WTC11 (cell line): Measurements from ENCODE around the gene FGF18. TPM values are rescaled to one million over a fixed set of nuclear protein-coding genes. Genes with fewer than 3 reads are reported as not detected.

Source experiments
- ATAC-seq: fragments of 200-7000 bp; cut with Tn5 transposase; 2 replicates; pipeline ENCODE4 v1.10.0; 2021; ENCODE audit warnings: mild to moderate bottlenecking, moderate library complexity
- CTCF ChIA-PET: fragments of 300-600 bp; sonication (Branson Sonifier 250); formaldehyde crosslinking; loops from one replicate; lab custom pipeline; 2021; ENCODE audit warnings: antibody characterized with exemption; lab: Charles Lee
- POLR2A ChIA-PET: fragments of 350-600 bp; sonication (Branson Sonifier 250); formaldehyde crosslinking; loops from one replicate; lab custom pipeline; 2021; ENCODE audit warnings: antibody characterized with exemption; lab: Charles Lee
- DNase-seq: peaks from one replicate; pipeline ENCODE4 v3.0.0; 2021; ENCODE audit warnings: low spot score
- H3K27ac Mint-ChIP-seq: 2 replicates; pipeline ENCODE4 v1.8.0; 2021; ENCODE audit warnings: mixed read lengths
- H3K27me3 Mint-ChIP-seq: 2 replicates; pipeline ENCODE4 v1.8.0; 2021; ENCODE audit warnings: low read depth, mild to moderate bottlenecking, moderate library complexity, mixed read lengths
- H3K36me3 Mint-ChIP-seq: 2 replicates; pipeline ENCODE4 v1.8.0; 2021; ENCODE audit warnings: mixed read lengths
- H3K4me1 Mint-ChIP-seq: 2 replicates; pipeline ENCODE4 v1.8.0; 2022; ENCODE audit warnings: mixed read lengths
- H3K4me3 Mint-ChIP-seq: 2 replicates; pipeline ENCODE4 v1.8.0; 2021; ENCODE audit warnings: mild to moderate bottlenecking, moderate library complexity, mixed read lengths
- H3K9me3 Mint-ChIP-seq: 2 replicates; pipeline ENCODE4 v1.8.0; 2021; ENCODE audit warnings: mixed read lengths
- CBFB ChIP-seq: sonication (generic); formaldehyde crosslinking; IDR thresholded peaks from 2 replicates; pipeline ENCODE4 v1.8.1; 2022; ENCODE audit warnings: mild to moderate bottlenecking, low read depth, missing genetic modification reagents
- GTF2I ChIP-seq: fragments of 250-450 bp; sonication (Bioruptor Pico); conservative IDR thresholded peaks from 2 replicates; pipeline ENCODE4 v1.4.0; 2021; ENCODE audit warnings: mild to moderate bottlenecking
- RELA ChIP-seq: sonication (generic); formaldehyde crosslinking; IDR thresholded peaks from 2 replicates; pipeline ENCODE4 v1.8.1; 2022; ENCODE audit warnings: missing genetic modification reagents, mild to moderate bottlenecking, borderline replicate concordance
- ZNF121 ChIP-seq: sonication (generic); formaldehyde crosslinking; IDR thresholded peaks from 2 replicates; pipeline ENCODE4 v1.8.0; 2023; ENCODE audit warnings: missing genetic modification reagents
- total RNA-seq: library from RNA; stranded (reverse); gene quantifications from 3 replicates; pipeline ENCODE4 v1.2.3, GENCODE V29; 2021
- TF ChIP-seq, protein P1 (sequence below): fragments of 250-450 bp; sonication (Bioruptor Pico); IDR thresholded peaks from 2 replicates; pipeline ENCODE4 v1.9.0; 2021; ENCODE audit warnings: mild to moderate bottlenecking, borderline replicate concordance
- TF ChIP-seq, protein P2 (sequence below): sonication (generic); formaldehyde crosslinking; IDR thresholded peaks from 2 replicates; pipeline ENCODE4 v1.8.1; 2023; ENCODE audit warnings: mild to moderate bottlenecking, missing genetic modification reagents, moderate library complexity
- TF ChIP-seq, protein P3 (sequence below): sonication (generic); formaldehyde crosslinking; IDR thresholded peaks from 2 replicates; pipeline ENCODE4 v1.8.0; 2022; ENCODE audit warnings: mild to moderate bottlenecking, missing genetic modification reagents
- TF ChIP-seq, protein P4 (sequence below): fragments of 250-450 bp; sonication (Bioruptor Pico); IDR thresholded peaks from 2 replicates; pipeline ENCODE4 v1.9.0; 2021; ENCODE audit warnings: mild to moderate bottlenecking
- TF ChIP-seq, protein P5 (sequence below): sonication (generic); formaldehyde crosslinking; IDR thresholded peaks from 2 replicates; pipeline ENCODE4 v1.8.1; 2022; ENCODE audit warnings: low read depth, missing genetic modification reagents, borderline replicate concordance
- TF ChIP-seq, protein P6 (sequence below): fragments of 200-600 bp; IDR thresholded peaks from 2 replicates; pipeline ENCODE4 v1.8.0; 2022; ENCODE audit warnings: antibody characterized with exemption
- TF ChIP-seq, protein P7 (sequence below): sonication (generic); formaldehyde crosslinking; IDR thresholded peaks from 2 replicates; pipeline ENCODE4 v1.8.1; 2022; ENCODE audit warnings: mild to moderate bottlenecking, moderate library complexity, missing genetic modification reagents
- TF ChIP-seq, protein P8 (sequence below): sonication (generic); formaldehyde crosslinking; IDR thresholded peaks from 2 replicates; pipeline ENCODE4 v1.8.0; 2023; ENCODE audit warnings: mild to moderate bottlenecking, missing genetic modification reagents
- TF ChIP-seq, protein P9 (sequence below): sonication (generic); formaldehyde crosslinking; IDR thresholded peaks from 2 replicates; pipeline ENCODE4 v1.8.0; 2022; ENCODE audit warnings: missing genetic modification reagents

Gene FGF18
- total RNA-seq, 1 experiment from 2014 or later, result 0.72 TPM

DNA sequence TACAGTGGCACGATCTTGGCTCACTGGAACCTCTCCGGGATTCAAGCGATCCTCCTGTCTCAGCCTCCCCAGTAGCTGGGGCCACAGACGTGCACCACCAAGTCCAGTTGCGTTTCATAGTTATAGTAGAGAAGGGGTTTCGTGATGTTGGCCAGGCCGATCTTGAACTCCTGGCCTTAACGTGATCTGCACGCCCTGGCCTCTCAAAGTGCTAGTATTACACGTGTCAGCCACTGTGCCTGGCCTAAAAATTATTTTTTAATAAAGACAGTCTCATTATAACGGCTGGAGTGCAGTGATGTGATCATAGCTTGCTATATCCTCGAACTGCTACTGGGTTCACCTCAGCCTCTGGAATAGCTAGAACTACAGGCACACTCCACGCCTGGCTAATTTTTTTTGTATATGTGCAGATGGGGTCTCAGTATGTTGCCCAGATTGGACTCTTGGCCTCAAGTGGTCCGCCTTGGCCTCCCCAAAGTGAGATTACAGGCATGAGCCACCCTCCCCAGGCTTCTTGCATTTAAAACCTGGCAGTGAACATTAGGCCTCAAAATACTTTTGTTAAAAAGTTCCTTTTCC lies 27.4 kb upstream of the FGF18 start (continued):
- TF ChIP-seq, protein P1, sequence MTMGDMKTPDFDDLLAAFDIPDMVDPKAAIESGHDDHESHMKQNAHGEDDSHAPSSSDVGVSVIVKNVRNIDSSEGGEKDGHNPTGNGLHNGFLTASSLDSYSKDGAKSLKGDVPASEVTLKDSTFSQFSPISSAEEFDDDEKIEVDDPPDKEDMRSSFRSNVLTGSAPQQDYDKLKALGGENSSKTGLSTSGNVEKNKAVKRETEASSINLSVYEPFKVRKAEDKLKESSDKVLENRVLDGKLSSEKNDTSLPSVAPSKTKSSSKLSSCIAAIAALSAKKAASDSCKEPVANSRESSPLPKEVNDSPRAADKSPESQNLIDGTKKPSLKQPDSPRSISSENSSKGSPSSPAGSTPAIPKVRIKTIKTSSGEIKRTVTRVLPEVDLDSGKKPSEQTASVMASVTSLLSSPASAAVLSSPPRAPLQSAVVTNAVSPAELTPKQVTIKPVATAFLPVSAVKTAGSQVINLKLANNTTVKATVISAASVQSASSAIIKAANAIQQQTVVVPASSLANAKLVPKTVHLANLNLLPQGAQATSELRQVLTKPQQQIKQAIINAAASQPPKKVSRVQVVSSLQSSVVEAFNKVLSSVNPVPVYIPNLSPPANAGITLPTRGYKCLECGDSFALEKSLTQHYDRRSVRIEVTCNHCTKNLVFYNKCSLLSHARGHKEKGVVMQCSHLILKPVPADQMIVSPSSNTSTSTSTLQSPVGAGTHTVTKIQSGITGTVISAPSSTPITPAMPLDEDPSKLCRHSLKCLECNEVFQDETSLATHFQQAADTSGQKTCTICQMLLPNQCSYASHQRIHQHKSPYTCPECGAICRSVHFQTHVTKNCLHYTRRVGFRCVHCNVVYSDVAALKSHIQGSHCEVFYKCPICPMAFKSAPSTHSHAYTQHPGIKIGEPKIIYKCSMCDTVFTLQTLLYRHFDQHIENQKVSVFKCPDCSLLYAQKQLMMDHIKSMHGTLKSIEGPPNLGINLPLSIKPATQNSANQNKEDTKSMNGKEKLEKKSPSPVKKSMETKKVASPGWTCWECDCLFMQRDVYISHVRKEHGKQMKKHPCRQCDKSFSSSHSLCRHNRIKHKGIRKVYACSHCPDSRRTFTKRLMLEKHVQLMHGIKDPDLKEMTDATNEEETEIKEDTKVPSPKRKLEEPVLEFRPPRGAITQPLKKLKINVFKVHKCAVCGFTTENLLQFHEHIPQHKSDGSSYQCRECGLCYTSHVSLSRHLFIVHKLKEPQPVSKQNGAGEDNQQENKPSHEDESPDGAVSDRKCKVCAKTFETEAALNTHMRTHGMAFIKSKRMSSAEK (CRISPR knock-in tag), result peak; percentile 65; the same call in 1 of the 2 replicates
- TF ChIP-seq, protein P2, sequence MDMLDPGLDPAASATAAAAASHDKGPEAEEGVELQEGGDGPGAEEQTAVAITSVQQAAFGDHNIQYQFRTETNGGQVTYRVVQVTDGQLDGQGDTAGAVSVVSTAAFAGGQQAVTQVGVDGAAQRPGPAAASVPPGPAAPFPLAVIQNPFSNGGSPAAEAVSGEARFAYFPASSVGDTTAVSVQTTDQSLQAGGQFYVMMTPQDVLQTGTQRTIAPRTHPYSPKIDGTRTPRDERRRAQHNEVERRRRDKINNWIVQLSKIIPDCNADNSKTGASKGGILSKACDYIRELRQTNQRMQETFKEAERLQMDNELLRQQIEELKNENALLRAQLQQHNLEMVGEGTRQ (CRISPR knock-in tag), result no peak
- TF ChIP-seq, protein P3, sequence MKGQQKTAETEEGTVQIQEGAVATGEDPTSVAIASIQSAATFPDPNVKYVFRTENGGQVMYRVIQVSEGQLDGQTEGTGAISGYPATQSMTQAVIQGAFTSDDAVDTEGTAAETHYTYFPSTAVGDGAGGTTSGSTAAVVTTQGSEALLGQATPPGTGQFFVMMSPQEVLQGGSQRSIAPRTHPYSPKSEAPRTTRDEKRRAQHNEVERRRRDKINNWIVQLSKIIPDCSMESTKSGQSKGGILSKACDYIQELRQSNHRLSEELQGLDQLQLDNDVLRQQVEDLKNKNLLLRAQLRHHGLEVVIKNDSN (CRISPR knock-in tag), result no peak
- TF ChIP-seq ZNF121 (CRISPR knock-in tag), result no peak
- TF ChIP-seq, protein P4, sequence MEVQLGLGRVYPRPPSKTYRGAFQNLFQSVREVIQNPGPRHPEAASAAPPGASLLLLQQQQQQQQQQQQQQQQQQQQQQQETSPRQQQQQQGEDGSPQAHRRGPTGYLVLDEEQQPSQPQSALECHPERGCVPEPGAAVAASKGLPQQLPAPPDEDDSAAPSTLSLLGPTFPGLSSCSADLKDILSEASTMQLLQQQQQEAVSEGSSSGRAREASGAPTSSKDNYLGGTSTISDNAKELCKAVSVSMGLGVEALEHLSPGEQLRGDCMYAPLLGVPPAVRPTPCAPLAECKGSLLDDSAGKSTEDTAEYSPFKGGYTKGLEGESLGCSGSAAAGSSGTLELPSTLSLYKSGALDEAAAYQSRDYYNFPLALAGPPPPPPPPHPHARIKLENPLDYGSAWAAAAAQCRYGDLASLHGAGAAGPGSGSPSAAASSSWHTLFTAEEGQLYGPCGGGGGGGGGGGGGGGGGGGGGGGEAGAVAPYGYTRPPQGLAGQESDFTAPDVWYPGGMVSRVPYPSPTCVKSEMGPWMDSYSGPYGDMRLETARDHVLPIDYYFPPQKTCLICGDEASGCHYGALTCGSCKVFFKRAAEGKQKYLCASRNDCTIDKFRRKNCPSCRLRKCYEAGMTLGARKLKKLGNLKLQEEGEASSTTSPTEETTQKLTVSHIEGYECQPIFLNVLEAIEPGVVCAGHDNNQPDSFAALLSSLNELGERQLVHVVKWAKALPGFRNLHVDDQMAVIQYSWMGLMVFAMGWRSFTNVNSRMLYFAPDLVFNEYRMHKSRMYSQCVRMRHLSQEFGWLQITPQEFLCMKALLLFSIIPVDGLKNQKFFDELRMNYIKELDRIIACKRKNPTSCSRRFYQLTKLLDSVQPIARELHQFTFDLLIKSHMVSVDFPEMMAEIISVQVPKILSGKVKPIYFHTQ (CRISPR knock-in tag), result peak; percentile 78; the same call in 1 of the 2 replicates

DNA sequence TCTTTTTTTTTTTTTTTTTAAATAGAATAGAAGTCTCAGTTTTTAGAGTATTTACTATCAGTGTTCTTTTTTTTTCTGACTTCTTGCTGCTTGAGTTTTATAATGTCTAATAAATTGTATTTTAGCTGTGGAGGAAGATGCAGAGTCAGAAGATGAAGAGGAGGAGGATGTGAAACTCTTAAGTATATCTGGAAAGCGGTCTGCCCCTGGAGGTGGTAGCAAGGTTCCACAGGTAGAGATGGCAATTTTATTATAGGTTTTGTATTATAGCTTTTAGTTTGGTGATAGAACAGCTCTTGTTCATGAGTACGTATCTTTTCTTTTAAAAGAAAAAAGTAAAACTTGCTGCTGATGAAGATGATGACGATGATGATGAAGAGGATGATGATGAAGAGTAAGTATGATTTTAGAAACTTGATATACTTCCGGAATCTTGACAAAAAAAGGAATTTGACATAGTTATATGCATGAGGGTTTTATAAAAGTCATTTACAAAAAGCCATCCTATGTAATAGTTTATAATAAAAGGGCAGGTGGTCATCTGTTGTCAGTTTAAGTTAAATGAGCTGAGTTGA lies 26.8 kb upstream of the FGF18 start:
- peak overlapping the region; percentile 53 for H3K4me3 Mint-ChIP-seq
- TF ChIP-seq, protein P5, sequence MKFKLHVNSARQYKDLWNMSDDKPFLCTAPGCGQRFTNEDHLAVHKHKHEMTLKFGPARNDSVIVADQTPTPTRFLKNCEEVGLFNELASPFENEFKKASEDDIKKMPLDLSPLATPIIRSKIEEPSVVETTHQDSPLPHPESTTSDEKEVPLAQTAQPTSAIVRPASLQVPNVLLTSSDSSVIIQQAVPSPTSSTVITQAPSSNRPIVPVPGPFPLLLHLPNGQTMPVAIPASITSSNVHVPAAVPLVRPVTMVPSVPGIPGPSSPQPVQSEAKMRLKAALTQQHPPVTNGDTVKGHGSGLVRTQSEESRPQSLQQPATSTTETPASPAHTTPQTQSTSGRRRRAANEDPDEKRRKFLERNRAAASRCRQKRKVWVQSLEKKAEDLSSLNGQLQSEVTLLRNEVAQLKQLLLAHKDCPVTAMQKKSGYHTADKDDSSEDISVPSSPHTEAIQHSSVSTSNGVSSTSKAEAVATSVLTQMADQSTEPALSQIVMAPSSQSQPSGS (CRISPR knock-in tag), result no peak
- TF ChIP-seq, protein P6, sequence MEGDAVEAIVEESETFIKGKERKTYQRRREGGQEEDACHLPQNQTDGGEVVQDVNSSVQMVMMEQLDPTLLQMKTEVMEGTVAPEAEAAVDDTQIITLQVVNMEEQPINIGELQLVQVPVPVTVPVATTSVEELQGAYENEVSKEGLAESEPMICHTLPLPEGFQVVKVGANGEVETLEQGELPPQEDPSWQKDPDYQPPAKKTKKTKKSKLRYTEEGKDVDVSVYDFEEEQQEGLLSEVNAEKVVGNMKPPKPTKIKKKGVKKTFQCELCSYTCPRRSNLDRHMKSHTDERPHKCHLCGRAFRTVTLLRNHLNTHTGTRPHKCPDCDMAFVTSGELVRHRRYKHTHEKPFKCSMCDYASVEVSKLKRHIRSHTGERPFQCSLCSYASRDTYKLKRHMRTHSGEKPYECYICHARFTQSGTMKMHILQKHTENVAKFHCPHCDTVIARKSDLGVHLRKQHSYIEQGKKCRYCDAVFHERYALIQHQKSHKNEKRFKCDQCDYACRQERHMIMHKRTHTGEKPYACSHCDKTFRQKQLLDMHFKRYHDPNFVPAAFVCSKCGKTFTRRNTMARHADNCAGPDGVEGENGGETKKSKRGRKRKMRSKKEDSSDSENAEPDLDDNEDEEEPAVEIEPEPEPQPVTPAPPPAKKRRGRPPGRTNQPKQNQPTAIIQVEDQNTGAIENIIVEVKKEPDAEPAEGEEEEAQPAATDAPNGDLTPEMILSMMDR, result no peak
- TF ChIP-seq GTF2I (CRISPR knock-in tag) (no peak), RELA (CRISPR knock-in tag) (no peak), CBFB (CRISPR knock-in tag) (no peak)
- TF ChIP-seq, protein P7, sequence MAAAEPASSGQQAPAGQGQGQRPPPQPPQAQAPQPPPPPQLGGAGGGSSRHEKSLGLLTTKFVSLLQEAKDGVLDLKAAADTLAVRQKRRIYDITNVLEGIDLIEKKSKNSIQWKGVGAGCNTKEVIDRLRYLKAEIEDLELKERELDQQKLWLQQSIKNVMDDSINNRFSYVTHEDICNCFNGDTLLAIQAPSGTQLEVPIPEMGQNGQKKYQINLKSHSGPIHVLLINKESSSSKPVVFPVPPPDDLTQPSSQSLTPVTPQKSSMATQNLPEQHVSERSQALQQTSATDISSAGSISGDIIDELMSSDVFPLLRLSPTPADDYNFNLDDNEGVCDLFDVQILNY (CRISPR knock-in tag), result no peak
- TF ChIP-seq, protein P8, sequence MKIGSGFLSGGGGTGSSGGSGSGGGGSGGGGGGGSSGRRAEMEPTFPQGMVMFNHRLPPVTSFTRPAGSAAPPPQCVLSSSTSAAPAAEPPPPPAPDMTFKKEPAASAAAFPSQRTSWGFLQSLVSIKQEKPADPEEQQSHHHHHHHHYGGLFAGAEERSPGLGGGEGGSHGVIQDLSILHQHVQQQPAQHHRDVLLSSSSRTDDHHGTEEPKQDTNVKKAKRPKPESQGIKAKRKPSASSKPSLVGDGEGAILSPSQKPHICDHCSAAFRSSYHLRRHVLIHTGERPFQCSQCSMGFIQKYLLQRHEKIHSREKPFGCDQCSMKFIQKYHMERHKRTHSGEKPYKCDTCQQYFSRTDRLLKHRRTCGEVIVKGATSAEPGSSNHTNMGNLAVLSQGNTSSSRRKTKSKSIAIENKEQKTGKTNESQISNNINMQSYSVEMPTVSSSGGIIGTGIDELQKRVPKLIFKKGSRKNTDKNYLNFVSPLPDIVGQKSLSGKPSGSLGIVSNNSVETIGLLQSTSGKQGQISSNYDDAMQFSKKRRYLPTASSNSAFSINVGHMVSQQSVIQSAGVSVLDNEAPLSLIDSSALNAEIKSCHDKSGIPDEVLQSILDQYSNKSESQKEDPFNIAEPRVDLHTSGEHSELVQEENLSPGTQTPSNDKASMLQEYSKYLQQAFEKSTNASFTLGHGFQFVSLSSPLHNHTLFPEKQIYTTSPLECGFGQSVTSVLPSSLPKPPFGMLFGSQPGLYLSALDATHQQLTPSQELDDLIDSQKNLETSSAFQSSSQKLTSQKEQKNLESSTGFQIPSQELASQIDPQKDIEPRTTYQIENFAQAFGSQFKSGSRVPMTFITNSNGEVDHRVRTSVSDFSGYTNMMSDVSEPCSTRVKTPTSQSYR (CRISPR knock-in tag), result no peak
- TF ChIP-seq, protein P9, sequence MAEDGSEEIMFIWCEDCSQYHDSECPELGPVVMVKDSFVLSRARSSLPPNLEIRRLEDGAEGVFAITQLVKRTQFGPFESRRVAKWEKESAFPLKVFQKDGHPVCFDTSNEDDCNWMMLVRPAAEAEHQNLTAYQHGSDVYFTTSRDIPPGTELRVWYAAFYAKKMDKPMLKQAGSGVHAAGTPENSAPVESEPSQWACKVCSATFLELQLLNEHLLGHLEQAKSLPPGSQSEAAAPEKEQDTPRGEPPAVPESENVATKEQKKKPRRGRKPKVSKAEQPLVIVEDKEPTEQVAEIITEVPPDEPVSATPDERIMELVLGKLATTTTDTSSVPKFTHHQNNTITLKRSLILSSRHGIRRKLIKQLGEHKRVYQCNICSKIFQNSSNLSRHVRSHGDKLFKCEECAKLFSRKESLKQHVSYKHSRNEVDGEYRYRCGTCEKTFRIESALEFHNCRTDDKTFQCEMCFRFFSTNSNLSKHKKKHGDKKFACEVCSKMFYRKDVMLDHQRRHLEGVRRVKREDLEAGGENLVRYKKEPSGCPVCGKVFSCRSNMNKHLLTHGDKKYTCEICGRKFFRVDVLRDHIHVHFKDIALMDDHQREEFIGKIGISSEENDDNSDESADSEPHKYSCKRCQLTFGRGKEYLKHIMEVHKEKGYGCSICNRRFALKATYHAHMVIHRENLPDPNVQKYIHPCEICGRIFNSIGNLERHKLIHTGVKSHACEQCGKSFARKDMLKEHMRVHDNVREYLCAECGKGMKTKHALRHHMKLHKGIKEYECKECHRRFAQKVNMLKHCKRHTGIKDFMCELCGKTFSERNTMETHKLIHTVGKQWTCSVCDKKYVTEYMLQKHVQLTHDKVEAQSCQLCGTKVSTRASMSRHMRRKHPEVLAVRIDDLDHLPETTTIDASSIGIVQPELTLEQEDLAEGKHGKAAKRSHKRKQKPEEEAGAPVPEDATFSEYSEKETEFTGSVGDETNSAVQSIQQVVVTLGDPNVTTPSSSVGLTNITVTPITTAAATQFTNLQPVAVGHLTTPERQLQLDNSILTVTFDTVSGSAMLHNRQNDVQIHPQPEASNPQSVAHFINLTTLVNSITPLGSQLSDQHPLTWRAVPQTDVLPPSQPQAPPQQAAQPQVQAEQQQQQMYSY, result no peak

More for the DNA sequence above, 26.8 kb upstream of the FGF18 start:
- CTCF ChIA-PET, result interaction anchor here (1.7 kb wide), 2 partner anchors 13 to 26 kb away, joined by 4 to 5 read pairs; no protein-coding TSS in a partner anchor
- no peak for ATAC-seq
- DNase-seq, result no peak
- no peaks in the 10 kb centered on the region for H3K9me3 Mint-ChIP-seq
- H3K4me1 Mint-ChIP-seq, result peaks cover 66% of the 10 kb centered on the region
- POLR2A ChIA-PET, result interaction anchor here (0.5 kb wide), 1 partner anchor 56 kb away, joined by 3 read pairs; no protein-coding TSS in a partner anchor
- H3K27me3 Mint-ChIP-seq, result no peaks in the 10 kb centered on the region; the same call in 1 of the 2 replicates
- H3K36me3 Mint-ChIP-seq, result peaks cover 96% of the 10 kb centered on the region
- no peak overlapping the region; the same call in 1 of the 2 replicates for H3K27ac Mint-ChIP-seq
